Hepatic stellate cell (primary cell): ENCODE results near the gene DHRS7C.
A peak's percentile ranks its signal among the peaks of the same experiment; 100 is the strongest.

ENCODE experiments used
- DNase-seq: peaks from one replicate; pipeline ENCODE4 v3.0.0; 2011; ENCODE audit warnings: low spot score

Gene DHRS7C, protein sequence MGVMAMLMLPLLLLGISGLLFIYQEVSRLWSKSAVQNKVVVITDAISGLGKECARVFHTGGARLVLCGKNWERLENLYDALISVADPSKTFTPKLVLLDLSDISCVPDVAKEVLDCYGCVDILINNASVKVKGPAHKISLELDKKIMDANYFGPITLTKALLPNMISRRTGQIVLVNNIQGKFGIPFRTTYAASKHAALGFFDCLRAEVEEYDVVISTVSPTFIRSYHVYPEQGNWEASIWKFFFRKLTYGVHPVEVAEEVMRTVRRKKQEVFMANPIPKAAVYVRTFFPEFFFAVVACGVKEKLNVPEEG

GRCh38 chr17:9790889-9791876, at the start of gene DHRS7C:
TSS of gene DHRS7C (minus strand) at chr17:9791592. CDS start at chr17:9791284, 308 bp downstream.
- no peak for DNase-seq

DNA sequence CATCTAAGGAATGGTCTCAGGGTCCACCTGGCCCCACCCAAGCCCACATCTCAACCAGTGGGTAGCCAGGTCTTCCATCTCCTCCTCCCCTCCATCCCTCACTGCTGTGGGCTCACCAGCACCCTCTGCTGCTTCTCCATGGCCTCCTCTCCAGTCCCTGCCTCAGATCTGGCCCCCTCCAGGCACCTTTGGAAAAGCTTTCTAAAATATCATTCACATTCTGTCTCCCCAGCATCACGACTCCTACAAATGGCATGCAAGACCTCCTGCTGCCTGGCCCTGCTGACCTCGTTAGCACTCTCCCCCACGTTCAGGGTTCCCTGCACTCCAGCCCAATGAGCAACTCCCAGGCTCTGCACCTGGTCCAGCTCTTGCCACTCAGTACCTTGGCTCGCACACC, 48.0 kb upstream of the DHRS7C start:
- no peak for DNase-seq

- DNase-seq = peak; percentile 16
These were observed 46.4 kb upstream of the DHRS7C start for GRCh38 chr17:9837551-9838471.

DNA sequence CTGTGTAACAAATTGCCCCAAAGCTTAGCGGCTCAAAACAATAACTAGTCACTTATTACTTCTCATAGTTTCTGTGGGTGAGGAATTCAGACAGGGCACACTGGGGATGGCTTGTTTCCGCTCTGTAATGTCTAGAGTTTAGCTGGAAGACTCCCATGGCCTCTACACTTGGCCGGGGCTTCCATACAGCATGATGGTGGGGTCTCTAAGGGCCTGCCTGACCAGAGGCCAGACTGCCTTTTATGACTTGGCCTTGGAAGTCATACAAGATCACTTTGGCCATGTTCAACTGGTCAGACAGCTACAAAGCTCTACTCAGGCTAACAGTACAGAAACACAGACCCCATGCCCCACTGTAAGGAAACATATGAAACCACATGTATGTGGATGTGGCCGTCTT, 42.5 kb upstream of the DHRS7C start:
- no peak for DNase-seq

- DNase-seq = no peak
These were observed 39.3 kb upstream of the DHRS7C start for GRCh38 chr17:9830711-9831110.

- DNase-seq = no peak
These were observed 38.0 kb upstream of the DHRS7C start for GRCh38 chr17:9829343-9829742.

- no peak for DNase-seq
These were observed 37.2 kb upstream of the DHRS7C start for GRCh38 chr17:9828296-9829295.

- no peak for DNase-seq
These were observed 34.3 kb upstream of the DHRS7C start, which contains the start of gene GLP2R for GRCh38 chr17:9825641-9826150. TSS of gene GLP2R (plus strand) at chr17:9825924. CDS start at chr17:9826064, 140 bp downstream.

DNA sequence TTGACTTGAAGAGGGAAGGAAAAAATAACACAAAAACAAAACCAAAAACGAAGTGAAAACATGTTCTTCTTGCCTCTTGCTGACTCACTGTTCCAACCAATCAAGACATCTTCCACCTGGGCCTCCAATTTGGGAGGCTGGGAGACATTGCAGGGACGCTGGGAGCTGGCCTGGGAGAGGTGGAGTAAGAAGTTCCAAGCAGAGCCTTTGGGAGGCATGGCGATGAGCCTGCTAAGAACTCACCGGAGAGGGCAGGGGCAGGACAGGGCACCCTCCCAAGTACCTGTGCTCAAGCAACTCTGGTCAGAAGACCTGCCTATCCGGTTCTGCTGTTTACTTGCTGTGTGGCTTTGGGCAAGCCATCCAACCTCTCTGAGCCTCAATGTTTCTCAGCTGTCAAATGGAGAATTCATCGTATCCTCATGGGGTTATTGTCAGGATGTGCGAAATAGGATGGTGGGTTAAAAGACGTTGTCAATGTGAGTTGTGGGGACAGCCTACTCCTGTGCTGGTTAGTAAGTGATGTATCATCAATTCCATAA, 33.5 kb upstream of the DHRS7C start:
- DNase-seq = no peak

DNA sequence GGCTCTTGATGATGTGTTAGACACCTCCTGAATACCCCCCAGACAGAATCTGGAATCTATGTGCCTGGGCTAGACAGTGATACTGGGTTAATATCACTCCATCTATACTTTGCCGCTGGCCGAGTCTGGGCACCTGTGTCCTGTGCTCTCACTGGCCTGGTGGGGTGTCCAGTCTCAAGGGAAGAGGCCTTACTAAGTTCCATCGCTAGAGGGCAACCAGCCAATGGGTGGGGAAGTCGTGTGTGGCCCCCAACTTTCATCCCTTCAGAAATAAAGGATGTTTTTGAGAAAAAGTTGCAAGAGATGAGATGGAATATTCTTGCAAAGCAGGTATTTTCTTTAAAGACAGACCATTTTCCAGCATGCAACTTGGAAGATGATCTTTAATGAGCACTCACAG, 32.7 kb upstream of the DHRS7C start:
- no peak for DNase-seq

DNA sequence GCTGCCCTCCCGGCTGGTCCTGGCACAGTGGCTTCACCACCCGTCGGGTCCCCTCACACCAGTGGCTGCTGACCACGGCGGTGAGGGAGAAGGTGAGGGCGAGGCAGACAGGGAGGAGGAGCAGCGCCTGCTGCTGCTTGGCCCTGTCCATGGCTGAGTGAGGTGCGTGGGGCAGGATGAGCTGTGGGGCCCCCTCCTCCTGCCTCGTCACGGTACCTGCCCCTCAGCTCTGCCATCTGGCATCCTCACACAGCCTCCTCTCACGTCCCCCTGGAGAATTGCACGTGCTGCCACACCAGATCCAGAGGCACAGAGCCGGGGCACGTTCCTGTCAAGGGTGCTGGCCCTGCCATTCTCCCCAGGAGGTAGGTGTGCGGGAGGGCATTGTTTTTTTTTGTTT, 30.5 kb upstream of the DHRS7C start, which contains the start of gene GSG1L2:
Gene GSG1L2 (minus strand): TSS at position 159 of the 400 bp plus-strand sequence. CDS start 8 bp downstream, at position 151.
- no peak for DNase-seq

- DNase-seq = no peak
These were observed 29.1 kb upstream of the DHRS7C start for GRCh38 chr17:9820448-9820847.

DNA sequence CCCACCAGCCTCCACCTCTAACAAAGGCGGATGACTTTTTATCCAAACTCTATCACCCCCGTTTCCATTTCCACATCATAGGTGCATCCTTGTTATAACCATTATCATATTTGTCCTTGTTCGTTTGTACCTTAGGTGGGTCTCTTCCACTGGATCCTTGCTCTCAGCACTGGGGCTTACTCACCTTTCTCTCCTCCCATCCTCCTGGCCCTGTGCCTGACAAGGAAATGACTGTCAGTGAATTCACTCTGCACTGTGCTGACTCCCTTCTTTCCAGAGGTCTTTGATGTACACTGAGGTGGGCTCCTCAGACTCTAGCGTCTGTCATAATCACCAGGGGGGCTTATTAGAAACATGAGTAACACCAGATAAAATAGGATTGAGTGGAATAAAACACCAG, 27.4 kb upstream of the DHRS7C start:
- DNase-seq = no peak

DNA sequence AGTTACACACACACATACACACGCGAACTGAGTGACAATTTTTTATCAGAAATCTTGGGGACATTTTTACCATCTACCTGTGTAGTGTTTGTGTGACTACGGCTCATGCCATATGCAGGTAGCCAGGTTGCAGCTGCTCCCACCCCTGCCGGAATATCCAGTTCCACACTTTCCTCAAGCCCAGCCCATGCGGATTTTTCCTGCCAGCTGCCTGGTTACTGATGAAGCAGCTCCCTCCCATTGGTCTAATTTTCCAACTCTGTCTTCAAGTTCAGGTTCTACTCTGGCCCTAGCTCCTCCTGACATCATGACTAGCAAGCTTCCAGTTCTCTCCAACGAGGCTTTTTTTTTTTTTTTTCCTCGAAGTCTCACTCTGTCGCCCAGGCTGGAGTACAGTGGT, 25.7 kb upstream of the DHRS7C start:
- DNase-seq = peak; percentile 17

- DNase-seq = no peak
These were observed 25.1 kb upstream of the DHRS7C start for GRCh38 chr17:9816472-9816871.

DNA sequence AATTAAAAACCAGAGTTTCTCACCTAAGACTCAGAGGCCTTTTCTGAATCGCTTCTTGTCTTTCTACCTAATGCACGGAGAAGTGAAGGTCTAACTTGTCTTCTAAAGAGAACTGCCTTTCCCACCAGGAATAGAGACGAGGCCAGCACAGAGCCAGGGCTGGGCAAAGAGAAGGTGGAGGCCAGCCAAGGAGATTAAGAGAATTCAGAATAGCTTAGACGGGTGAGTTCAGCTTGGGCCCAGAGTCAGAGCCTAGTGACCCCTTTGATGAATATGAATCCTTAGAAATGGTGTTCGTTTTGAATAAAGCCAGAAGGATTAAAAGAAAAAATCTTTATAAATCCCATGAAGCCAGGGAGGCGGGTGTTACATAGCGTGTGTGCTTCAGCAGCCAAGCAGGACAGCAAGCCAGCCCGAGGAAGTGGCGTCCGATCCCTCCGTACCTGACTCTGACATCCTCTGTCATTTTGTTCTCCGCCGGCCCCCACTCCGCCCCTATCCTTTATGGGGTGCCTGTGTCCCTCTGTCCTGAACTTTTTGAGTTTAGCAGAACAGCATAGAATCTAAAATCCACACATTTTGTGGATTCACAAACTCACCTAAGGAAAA, 23.0 kb upstream of the DHRS7C start:
- no peak for DNase-seq

DNA sequence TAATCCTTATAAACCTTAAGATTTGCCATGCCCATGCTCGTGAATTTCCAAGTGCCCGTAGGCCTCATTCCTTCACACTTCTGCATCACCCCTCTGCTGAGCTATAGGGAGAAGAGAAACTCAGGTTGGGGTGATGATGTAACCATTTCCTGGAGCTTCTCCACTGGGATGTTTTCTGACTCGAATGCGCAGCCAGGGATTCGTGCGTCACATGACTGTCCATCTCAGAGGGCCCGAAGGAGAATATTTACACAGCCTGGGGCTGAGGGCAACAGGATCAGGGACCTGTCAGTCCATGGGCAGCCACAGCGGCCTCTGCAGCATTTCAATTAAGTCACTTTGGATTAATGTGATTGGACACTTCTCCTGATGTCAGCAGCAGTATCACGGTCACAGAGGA, 21.8 kb upstream of the DHRS7C start:
- DNase-seq = no peak

DNA sequence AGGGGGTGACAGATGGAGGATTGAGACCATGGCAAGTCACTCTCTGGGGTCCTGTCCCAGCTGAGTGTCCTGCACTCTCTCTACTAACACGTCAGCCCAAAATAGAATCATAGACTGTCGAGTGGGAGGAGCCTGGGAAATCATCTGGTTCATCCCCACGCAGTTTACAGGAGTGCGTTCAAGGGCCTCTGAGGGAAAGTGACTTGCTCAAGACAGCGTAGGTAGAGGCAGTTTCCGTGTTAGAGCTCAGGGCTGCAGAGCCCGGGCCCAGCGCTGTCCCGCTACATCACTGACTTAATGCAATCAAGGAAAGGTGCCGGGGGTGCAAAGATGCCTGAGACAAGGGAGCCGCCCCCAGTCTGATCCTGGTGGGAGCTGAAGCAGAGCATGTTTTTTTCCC, 20.1 kb upstream of the DHRS7C start:
- DNase-seq = no peak

- no peak for DNase-seq
These were observed 19.7 kb upstream of the DHRS7C start for GRCh38 chr17:9811086-9811485.
